ENCODE results near the gene LRBA.

Gene LRBA

GRCh38 chr4:150381609-150382008 is 633.5 kb downstream of the LRBA start:
- Histone ChIP-seq H3K36me3 (replicated peaks; ENCODE audit: insufficient read depth, low read length) (no peaks in the 10 kb centered on the region), H4K20me1 (ENCODE audit: insufficient read depth, low read length) (no peaks in the 10 kb centered on the region), H3K79me2 (ENCODE audit: low read length) (no peaks in the 10 kb centered on the region), H3K4me1 (ENCODE audit: low read length) (no peaks in the 10 kb centered on the region), H3K9me2 (replicated peaks; ENCODE audit: insufficient read depth, low read length) (no peaks in the 10 kb centered on the region), H3F3A (ENCODE audit: insufficient read depth, low read length) (no peaks in the 10 kb centered on the region), H3K27ac (ENCODE audit: low read length) (no peak overlapping the region), H3K9me3 (replicated peaks; ENCODE audit: insufficient read depth, low read length) (no peaks in the 10 kb centered on the region), H3K9ac (ENCODE audit: low read length) (no peak overlapping the region), H2AFZ (ENCODE audit: low read length) (no peak overlapping the region), H3K4me2 (ENCODE audit: low read depth, low read length) (no peak overlapping the region), H3K27me3 (replicated peaks; ENCODE audit: insufficient read depth, low read length) (no peaks in the 10 kb centered on the region), H3K4me3 (ENCODE audit: low read length) (no peak overlapping the region)
- no peak for DNase-seq
- TF ChIP-seq EZH2phosphoT487 (IDR thresholded peaks at IDR 0.05; ENCODE audit: low read length) (no peak), CTCF (IDR thresholded peaks at IDR 0.05; ENCODE audit: low read length) (no peak), EZH2 (optimal IDR thresholded peaks at IDR 0.05; ENCODE audit: low read depth, low read length) (no peak)

- H3K9ac ChIP-seq (ENCODE audit: low read length) = no peak overlapping the region
- no peaks in the 10 kb centered on the region for H3K9me3 ChIP-seq (replicated peaks; ENCODE audit: insufficient read depth, low read length)
- H2AFZ ChIP-seq (ENCODE audit: low read length) = no peak overlapping the region
- TF ChIP-seq EZH2 (optimal IDR thresholded peaks at IDR 0.05; ENCODE audit: low read depth, low read length) (no peak), EZH2phosphoT487 (IDR thresholded peaks at IDR 0.05; ENCODE audit: low read length) (no peak), CTCF (IDR thresholded peaks at IDR 0.05; ENCODE audit: low read length) (no peak)
- no peak overlapping the region for H3K4me2 ChIP-seq (ENCODE audit: low read depth, low read length)
- no peaks in the 10 kb centered on the region for H3F3A ChIP-seq (ENCODE audit: insufficient read depth, low read length)
- no peak overlapping the region for H3K27ac ChIP-seq (ENCODE audit: low read length)
- H3K4me3 ChIP-seq (ENCODE audit: low read length) = no peak overlapping the region
- H3K4me1 ChIP-seq (ENCODE audit: low read length) = no peaks in the 10 kb centered on the region
- H3K27me3 ChIP-seq (replicated peaks; ENCODE audit: insufficient read depth, low read length) = no peaks in the 10 kb centered on the region
- H3K9me2 ChIP-seq (replicated peaks; ENCODE audit: insufficient read depth, low read length) = no peaks in the 10 kb centered on the region
- no peaks in the 10 kb centered on the region for H3K36me3 ChIP-seq (replicated peaks; ENCODE audit: insufficient read depth, low read length)
- no peak for DNase-seq
- H4K20me1 ChIP-seq (ENCODE audit: insufficient read depth, low read length) = no peaks in the 10 kb centered on the region
- H3K79me2 ChIP-seq (ENCODE audit: low read length) = no peaks in the 10 kb centered on the region
These were observed 634.0 kb downstream of the LRBA start for GRCh38 chr4:150381036-150381435.

- H3K36me3 ChIP-seq (replicated peaks; ENCODE audit: insufficient read depth, low read length) = no peaks in the 10 kb centered on the region
- H3F3A ChIP-seq (ENCODE audit: insufficient read depth, low read length) = no peaks in the 10 kb centered on the region
- no peak overlapping the region for H3K9ac ChIP-seq (ENCODE audit: low read length)
- H3K4me3 ChIP-seq (ENCODE audit: low read length) = no peak overlapping the region
- no peaks in the 10 kb centered on the region for H3K9me2 ChIP-seq (replicated peaks; ENCODE audit: insufficient read depth, low read length)
- no peaks in the 10 kb centered on the region for H3K79me2 ChIP-seq (ENCODE audit: low read length)
- H4K20me1 ChIP-seq (ENCODE audit: insufficient read depth, low read length) = no peaks in the 10 kb centered on the region
- no peak for DNase-seq
- TF ChIP-seq EZH2phosphoT487 (IDR thresholded peaks at IDR 0.05; ENCODE audit: low read length) (no peak), CTCF (IDR thresholded peaks at IDR 0.05; ENCODE audit: low read length) (no peak), EZH2 (optimal IDR thresholded peaks at IDR 0.05; ENCODE audit: low read depth, low read length) (no peak)
- no peak overlapping the region for H3K27ac ChIP-seq (ENCODE audit: low read length)
- no peaks in the 10 kb centered on the region for H3K4me1 ChIP-seq (ENCODE audit: low read length)
- no peak overlapping the region for H2AFZ ChIP-seq (ENCODE audit: low read length)
- H3K4me2 ChIP-seq (ENCODE audit: low read depth, low read length) = no peak overlapping the region
- H3K9me3 ChIP-seq (replicated peaks; ENCODE audit: insufficient read depth, low read length) = no peaks in the 10 kb centered on the region
- no peaks in the 10 kb centered on the region for H3K27me3 ChIP-seq (replicated peaks; ENCODE audit: insufficient read depth, low read length)
These were observed 635.6 kb downstream of the LRBA start for GRCh38 chr4:150379454-150379853.

All from MM.1S (cell line).